NCI-H460 (cell line): ENCODE results near the gene NFIB. TPM values are rescaled to one million over a fixed set of nuclear protein-coding genes. Genes with fewer than 3 reads are reported as not detected.

Source experiments
- DNase-seq: peaks from one replicate; pipeline ENCODE4 v3.0.0-alpha.2; 2016; ENCODE audit warnings: low read depth; ENCODE audit errors: extremely low read depth
- total RNA-seq: library from RNA; depleted of rRNA; stranded (reverse); fragments of >200 nt; shearing (Covaris generic); gene quantifications from 2 replicates; pipeline ENCODE4 v1.2.3, GENCODE V29; 2014

Gene NFIB
- total RNA-seq, 1 experiment from 2014 or later = 20.8 TPM

GRCh38 chr9:14131356-14132088, 182.4 kb downstream of the NFIB start:
- DNase-seq = no peak

GRCh38 chr9:14127656-14128055, 186.3 kb downstream of the NFIB start:
- no peak for DNase-seq

- no peak for DNase-seq
Observed at GRCh38 chr9:14119694-14120514, 194.0 kb downstream of the NFIB start.

- no peak for DNase-seq
Observed at GRCh38 chr9:14112226-14112625, 201.7 kb downstream of the NFIB start.

- no peak for DNase-seq
Observed at GRCh38 chr9:14111696-14112095, 202.2 kb downstream of the NFIB start.

GRCh38 chr9:14107977-14108376, 206.0 kb downstream of the NFIB start:
- no peak for DNase-seq

- no peak for DNase-seq
Observed at GRCh38 chr9:14107495-14107894, 206.4 kb downstream of the NFIB start.

GRCh38 chr9:14106699-14107098, 207.2 kb downstream of the NFIB start:
- no peak for DNase-seq

- DNase-seq = no peak
Observed at GRCh38 chr9:14104496-14104895, 209.4 kb downstream of the NFIB start.

- DNase-seq = no peak
Observed at GRCh38 chr9:14103115-14103514, 210.8 kb downstream of the NFIB start.

GRCh38 chr9:14099737-14100136, 214.2 kb downstream of the NFIB start:
- DNase-seq = no peak

GRCh38 chr9:14098486-14099180, 215.3 kb downstream of the NFIB start:
- DNase-seq = no peak

- no peak for DNase-seq
Observed at GRCh38 chr9:14097666-14098415, 216.1 kb downstream of the NFIB start.

- peak; percentile 12 for DNase-seq
Observed at GRCh38 chr9:14097215-14097614, 216.7 kb downstream of the NFIB start.

- DNase-seq = no peak
Observed at GRCh38 chr9:14096258-14096922, 217.6 kb downstream of the NFIB start.

- DNase-seq = no peak
Observed at GRCh38 chr9:14095277-14095676, 218.7 kb downstream of the NFIB start.

- DNase-seq = no peak
Observed at GRCh38 chr9:14094491-14094890, 219.4 kb downstream of the NFIB start.

- no peak for DNase-seq
Observed at GRCh38 chr9:14092344-14092743, 221.6 kb downstream of the NFIB start.

- no peak for DNase-seq
Observed at GRCh38 chr9:14089051-14089803, 224.7 kb downstream of the NFIB start.
